Measurements from ENCODE around the gene ARHGEF9. TPM values are rescaled to one million over a fixed set of nuclear protein-coding genes. Genes with fewer than 3 reads are reported as not detected.
A peak's percentile ranks its signal among the peaks of the same experiment; 100 is the strongest.
"Not testable (repeated sequence)": the region's sequence is repeated elsewhere in the genome, so short reads cannot be mapped to it uniquely, and the experiment has no call there.

Gene ARHGEF9
- total RNA-seq, 5 donors from 2014 or later (not counting 1 experiment from before 2014, with no cell fraction given), result 23.7 to 27.4 (median 27.2) TPM

DNA sequence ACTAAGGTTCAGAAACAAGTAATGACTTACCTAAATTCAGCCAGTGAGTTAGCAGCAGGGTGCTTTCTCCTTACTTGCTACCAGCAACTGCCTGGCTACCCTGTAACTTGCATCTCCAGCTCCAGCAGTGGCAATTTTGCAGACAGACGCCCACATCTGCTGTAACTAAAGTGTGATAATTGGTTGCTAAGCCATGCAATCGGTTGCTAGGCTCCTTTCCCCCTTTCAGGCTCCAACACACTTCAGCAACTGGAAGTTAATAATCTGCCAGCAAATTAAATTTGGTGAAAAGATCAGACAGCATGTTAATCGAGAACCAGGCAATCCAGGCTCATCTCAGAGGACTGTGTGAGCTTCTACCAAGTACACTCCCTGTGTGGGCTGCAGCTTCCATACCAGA, 24.2 kb upstream of the ARHGEF9 start:
- Mint-ChIP-seq H3K4me1 (no peaks in the 10 kb centered on the region), H3K27me3 (peaks cover 1 to 8% of the 10 kb centered on the region in 2 donors), H3K9me3 (no peaks in the 10 kb centered on the region), H3K4me3 (no peak overlapping the region), H3K36me3 (no peaks in the 10 kb centered on the region), H3K27ac (no peak overlapping the region)
- Histone ChIP-seq H3K27ac (ENCODE audit: low read length) (no peak overlapping the region), H3K36me3 (ENCODE audit: control insufficient read depth in 2 of 2, extremely low read depth in 1 of 2, insufficient read depth in 1 of 2, low read length in 1 of 2) (no peaks in the 10 kb centered on the region), H3K4me1 (ENCODE audit: control insufficient read depth in 1 of 2, extremely low read depth in 1 of 2, insufficient read depth in 2 of 2, low read length in 2 of 2) (no peaks in the 10 kb centered on the region), H3K27me3 (replicated peaks in 1 of 2; ENCODE audit: control insufficient read depth in 2 of 2, extremely low read depth in 1 of 2, insufficient read depth in 2 of 2, low read length in 1 of 2) (no peaks in the 10 kb centered on the region), H3K4me3 (ENCODE audit: control insufficient read depth in 1 of 2, extremely low read depth in 1 of 2, low read length in 1 of 2) (no peak overlapping the region), H3K9me3 (no peaks in the 10 kb centered on the region)
- ChIA-PET CTCF (no interaction called here), POLR2A (interaction anchor here in 1 of 2 donors (0.7 kb wide), 1 partner anchor 16 kb away, joined by 4 read pairs; no protein-coding TSS in a partner anchor)
- no peak for ATAC-seq (replicated peaks in 1 of 4)
- DNase-seq, result no peak
- no CpG with 5 or more reads among the region's 3 CpGs for WGBS (ENCODE audit: insufficient coverage)

DNA sequence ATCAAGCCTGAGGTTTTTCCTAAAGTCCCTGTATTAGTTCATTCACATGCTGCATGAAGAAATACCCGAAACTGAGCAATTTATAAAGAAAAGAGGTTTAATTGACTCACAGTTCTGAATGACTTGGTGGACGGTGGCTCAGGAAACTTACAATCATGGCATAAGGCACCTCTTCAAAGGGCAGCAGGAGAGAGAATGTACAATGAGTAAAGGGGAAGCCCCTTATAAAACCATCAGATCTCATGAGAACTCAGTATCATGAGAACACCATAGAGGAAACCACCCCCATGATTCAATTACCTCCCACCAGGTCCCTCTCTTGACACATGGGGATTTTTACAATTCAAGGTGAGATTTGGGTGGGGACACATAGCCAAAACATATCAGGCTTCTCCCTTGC, 10.4 kb upstream of the ARHGEF9 start:
- H3K4me1 ChIP-seq (ENCODE audit: control insufficient read depth in 1 of 2, extremely low read depth in 1 of 2, insufficient read depth in 2 of 2, low read length in 2 of 2); DNase-seq; H3K9me3 ChIP-seq; H3K4me1 Mint-ChIP-seq; H3K4me3 Mint-ChIP-seq; H3K27ac Mint-ChIP-seq; ATAC-seq (replicated peaks in 1 of 4); POLR2A ChIA-PET; CTCF ChIA-PET; H3K27ac ChIP-seq (ENCODE audit: low read length); H3K9me3 Mint-ChIP-seq; H3K36me3 ChIP-seq (ENCODE audit: control insufficient read depth in 2 of 2, extremely low read depth in 1 of 2, insufficient read depth in 1 of 2, low read length in 1 of 2); H3K4me3 ChIP-seq (ENCODE audit: control insufficient read depth in 1 of 2, extremely low read depth in 1 of 2, low read length in 1 of 2); H3K36me3 Mint-ChIP-seq; H3K27me3 ChIP-seq (replicated peaks in 1 of 2; ENCODE audit: control insufficient read depth in 2 of 2, extremely low read depth in 1 of 2, insufficient read depth in 2 of 2, low read length in 1 of 2): not testable (repeated sequence)
- WGBS (ENCODE audit: insufficient coverage), result no CpG with 5 or more reads among the region's 2 CpGs
- H3K27me3 Mint-ChIP-seq, result peaks cover 4 to 25% of the 10 kb centered on the region in 2 donors

DNA sequence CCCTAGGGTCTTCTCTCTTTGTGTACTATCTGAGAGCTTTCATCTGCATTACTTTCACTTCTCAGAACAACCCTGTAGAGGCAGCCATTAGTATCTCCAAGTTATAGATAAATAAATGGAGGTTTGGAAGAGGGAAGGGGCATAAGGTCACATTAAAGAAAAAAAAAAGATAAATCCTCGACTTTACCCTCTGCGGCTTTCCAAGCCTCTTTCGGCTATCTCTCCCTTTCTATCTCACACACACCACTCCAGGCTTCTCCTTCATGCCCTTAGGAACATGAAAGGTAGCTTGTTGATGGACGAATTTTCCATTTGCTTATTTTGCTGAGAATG, 660 bp upstream of the ARHGEF9 start:
- H3K4me3 ChIP-seq (ENCODE audit: control insufficient read depth in 1 of 2, extremely low read depth in 1 of 2, low read length in 1 of 2), result peak overlapping the region in 1 of 2 donors; percentile 34
- DNase-seq (no peak), ATAC-seq (replicated peaks in 1 of 4) (no peak)
- H3K9me3 ChIP-seq, result no peaks in the 10 kb centered on the region
- Mint-ChIP-seq H3K4me3 (peak overlapping the region in 2 of 3 donors; percentile 10 to 57), H3K4me1 (peaks cover 0 to 2% (median 0%) of the 10 kb centered on the region in 3 donors), H3K9me3 (no peaks in the 10 kb centered on the region), H3K27ac (no peak overlapping the region), H3K27me3 (peaks cover 4 to 20% of the 10 kb centered on the region in 2 donors), H3K36me3 (no peaks in the 10 kb centered on the region)
- POLR2A ChIA-PET, result no interaction called here
- peaks cover 0 to 10% of the 10 kb centered on the region in 2 experiments for H3K4me1 ChIP-seq (ENCODE audit: control insufficient read depth in 1 of 2, extremely low read depth in 1 of 2, insufficient read depth in 2 of 2, low read length in 2 of 2)
- H3K27ac ChIP-seq (ENCODE audit: low read length), result no peak overlapping the region
- CTCF ChIA-PET, result no interaction called here
- H3K27me3 ChIP-seq (replicated peaks in 1 of 2; ENCODE audit: control insufficient read depth in 2 of 2, extremely low read depth in 1 of 2, insufficient read depth in 2 of 2, low read length in 1 of 2), result peaks cover 0 to 14% of the 10 kb centered on the region in 2 experiments
- no CpG with 5 or more reads among the region's 4 CpGs for WGBS (ENCODE audit: insufficient coverage)
- no peaks in the 10 kb centered on the region for H3K36me3 ChIP-seq (ENCODE audit: control insufficient read depth in 2 of 2, extremely low read depth in 1 of 2, insufficient read depth in 1 of 2, low read length in 1 of 2)

DNA sequence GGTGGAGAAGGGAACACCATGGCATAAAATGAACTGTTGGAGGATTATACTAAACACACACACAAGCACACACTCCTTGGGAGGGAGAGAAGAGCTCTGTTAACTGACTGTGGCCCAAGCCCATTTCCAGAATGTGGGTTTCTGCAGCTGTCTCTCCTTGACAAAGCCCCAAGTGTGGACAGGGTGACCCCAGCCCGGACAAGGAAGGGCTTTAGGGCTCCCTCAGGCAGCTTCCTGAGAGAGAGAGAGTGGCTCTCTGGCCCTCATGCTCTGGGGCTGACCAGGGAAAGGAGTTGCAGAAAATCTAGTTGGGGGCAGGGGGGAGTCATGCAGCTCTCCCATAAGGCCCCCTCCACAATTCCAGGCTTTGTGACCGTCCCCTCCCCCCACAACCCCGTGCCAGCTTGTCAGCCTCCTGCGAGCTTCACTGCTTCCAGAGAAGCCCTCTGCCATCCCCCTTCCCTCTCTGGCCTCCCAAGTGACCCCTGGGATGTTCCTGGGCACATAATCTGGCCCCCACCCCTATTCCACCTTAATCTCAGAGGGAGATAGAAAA, 590 bp downstream of the ARHGEF9 start:
- no peaks in the 10 kb centered on the region for H3K36me3 ChIP-seq (ENCODE audit: control insufficient read depth in 2 of 2, extremely low read depth in 1 of 2, insufficient read depth in 1 of 2, low read length in 1 of 2)
- ChIA-PET CTCF (no interaction called here), POLR2A (no interaction called here)
- Mint-ChIP-seq H3K4me3 (peak overlapping the region in 2 of 3 donors; percentile 54 to 57), H3K36me3 (no peaks in the 10 kb centered on the region), H3K9me3 (peaks cover 0 to 4% (median 0%) of the 10 kb centered on the region in 3 donors), H3K27ac (no peak overlapping the region), H3K27me3 (peaks cover 4 to 20% of the 10 kb centered on the region in 2 donors), H3K4me1 (peaks cover 0 to 2% (median 0%) of the 10 kb centered on the region in 3 donors)
- H3K9me3 ChIP-seq, result no peaks in the 10 kb centered on the region
- DNase-seq, result no peak
- WGBS (ENCODE audit: insufficient coverage), result no CpG with 5 or more reads among the region's 4 CpGs
- no peak for ATAC-seq (replicated peaks in 1 of 4)
- H3K4me3 ChIP-seq (ENCODE audit: control insufficient read depth in 1 of 2, extremely low read depth in 1 of 2, low read length in 1 of 2), result peak overlapping the region; percentile 29 to 34
- no peak overlapping the region for H3K27ac ChIP-seq (ENCODE audit: low read length)
- H3K27me3 ChIP-seq (replicated peaks in 1 of 2; ENCODE audit: control insufficient read depth in 2 of 2, extremely low read depth in 1 of 2, insufficient read depth in 2 of 2, low read length in 1 of 2), result peaks cover 0 to 14% of the 10 kb centered on the region in 2 experiments
- H3K4me1 ChIP-seq (ENCODE audit: control insufficient read depth in 1 of 2, extremely low read depth in 1 of 2, insufficient read depth in 2 of 2, low read length in 2 of 2), result peaks cover 0 to 10% of the 10 kb centered on the region in 2 experiments

DNA sequence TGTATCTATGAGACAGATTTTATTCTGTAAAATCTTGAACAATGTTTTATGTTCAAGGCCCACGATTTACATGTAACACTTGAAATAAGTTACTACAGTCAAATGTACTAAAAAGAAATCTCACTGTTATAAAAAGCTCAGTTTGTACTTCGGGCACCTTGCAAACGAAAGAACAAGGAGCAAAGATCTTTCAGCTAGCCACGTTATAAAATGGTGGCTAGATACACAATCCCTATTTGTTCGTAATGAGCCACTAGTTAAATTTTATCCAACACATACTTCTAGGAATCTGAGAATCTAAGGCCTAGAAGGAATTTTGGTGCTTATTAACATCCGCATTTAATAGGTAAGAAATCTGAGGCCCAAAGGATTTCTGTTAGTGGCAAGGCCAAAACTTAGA, 2.5 kb downstream of the ARHGEF9 start:
- peaks cover 0 to 8% (median 0%) of the 10 kb centered on the region in 3 donors for H3K9me3 Mint-ChIP-seq
- POLR2A ChIA-PET, result no interaction called here

DNA sequence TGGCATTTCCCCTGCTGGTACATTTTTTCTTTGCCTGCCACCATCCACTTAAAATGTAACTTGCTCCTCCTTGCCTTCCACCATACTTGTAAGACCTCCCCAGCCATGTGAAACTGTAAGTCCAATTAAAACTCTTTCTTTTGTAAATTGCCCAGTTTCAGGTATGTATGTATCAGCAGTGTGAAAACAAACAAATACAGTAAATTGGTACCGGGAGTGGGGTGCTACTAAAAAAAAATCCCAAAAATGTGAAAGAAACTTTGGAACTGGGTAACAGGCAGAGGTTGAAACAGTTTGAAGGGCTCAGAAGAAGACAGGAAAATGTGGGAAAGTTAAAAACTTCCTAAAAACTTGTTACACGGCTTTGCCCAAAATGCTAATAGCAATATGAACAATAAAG, 16.3 kb downstream of the ARHGEF9 start:
- H3K9me3 ChIP-seq, result no peaks in the 10 kb centered on the region
- POLR2A ChIA-PET, result interaction anchor here in 1 of 2 donors (0.5 kb wide), 1 partner anchor 15 kb away, joined by 12 read pairs; no protein-coding TSS in a partner anchor
- Mint-ChIP-seq H3K36me3 (peaks cover 2% of the 10 kb centered on the region), H3K4me3 (no peak overlapping the region), H3K27ac (no peak overlapping the region), H3K27me3 (peaks cover 1 to 37% of the 10 kb centered on the region in 2 donors), H3K9me3 (peaks cover 0 to 9% (median 4%) of the 10 kb centered on the region in 3 donors), H3K4me1 (no peaks in the 10 kb centered on the region)
- WGBS (ENCODE audit: insufficient coverage), result no CpG with 5 or more reads among the region's 2 CpGs
- ATAC-seq (replicated peaks in 1 of 4), result no peak
- CTCF ChIA-PET, result no interaction called here
- no peaks in the 10 kb centered on the region for H3K4me1 ChIP-seq (ENCODE audit: control insufficient read depth in 1 of 2, extremely low read depth in 1 of 2, insufficient read depth in 2 of 2, low read length in 2 of 2)
- DNase-seq, result no peak
- H3K4me3 ChIP-seq (ENCODE audit: control insufficient read depth in 1 of 2, extremely low read depth in 1 of 2, low read length in 1 of 2), result no peak overlapping the region
- H3K27me3 ChIP-seq (replicated peaks in 1 of 2; ENCODE audit: control insufficient read depth in 2 of 2, extremely low read depth in 1 of 2, insufficient read depth in 2 of 2, low read length in 1 of 2), result peaks cover 0 to 6% of the 10 kb centered on the region in 2 experiments
- H3K36me3 ChIP-seq (ENCODE audit: control insufficient read depth in 2 of 2, extremely low read depth in 1 of 2, insufficient read depth in 1 of 2, low read length in 1 of 2), result no peaks in the 10 kb centered on the region
- no peak overlapping the region for H3K27ac ChIP-seq (ENCODE audit: low read length)

More for the DNA sequence above, 2.5 kb downstream of the ARHGEF9 start:
- no peaks in the 10 kb centered on the region for H3K36me3 Mint-ChIP-seq
- H3K9me3 ChIP-seq, result no peaks in the 10 kb centered on the region
- no peaks in the 10 kb centered on the region for H3K36me3 ChIP-seq (ENCODE audit: control insufficient read depth in 2 of 2, extremely low read depth in 1 of 2, insufficient read depth in 1 of 2, low read length in 1 of 2)
- H3K27me3 Mint-ChIP-seq, result peaks cover 4 to 18% of the 10 kb centered on the region in 2 donors
- no peak overlapping the region for H3K27ac ChIP-seq (ENCODE audit: low read length)
- H3K27ac Mint-ChIP-seq, result no peak overlapping the region
- peaks cover 0 to 14% of the 10 kb centered on the region in 2 experiments for H3K27me3 ChIP-seq (replicated peaks in 1 of 2; ENCODE audit: control insufficient read depth in 2 of 2, extremely low read depth in 1 of 2, insufficient read depth in 2 of 2, low read length in 1 of 2)
- no peak for ATAC-seq (replicated peaks in 1 of 4)
- H3K4me3 Mint-ChIP-seq, result no peak overlapping the region
- no CpG with 5 or more reads among the region's 6 CpGs for WGBS (ENCODE audit: insufficient coverage)
- peaks cover 0 to 2% (median 0%) of the 10 kb centered on the region in 3 donors for H3K4me1 Mint-ChIP-seq
- peaks cover 0 to 10% of the 10 kb centered on the region in 2 experiments for H3K4me1 ChIP-seq (ENCODE audit: control insufficient read depth in 1 of 2, extremely low read depth in 1 of 2, insufficient read depth in 2 of 2, low read length in 2 of 2)
- CTCF ChIA-PET, result no interaction called here
- no peak for DNase-seq
- no peak overlapping the region for H3K4me3 ChIP-seq (ENCODE audit: control insufficient read depth in 1 of 2, extremely low read depth in 1 of 2, low read length in 1 of 2)

Measured in T-cell (primary cell).